GM12865 (cell line): ENCODE results near the gene CCL25.

Experiments used
- DNase-seq: peaks from one replicate; pipeline ENCODE4 v3.0.0; 2010; ENCODE audit warnings: low read depth
- H3K4me3 ChIP-seq: 2 replicates; pipeline ENCODE4 v1.5.1; 2011; ENCODE audit warnings: mild to moderate bottlenecking, low read depth, low read length, control low read depth
- CTCF ChIP-seq: IDR thresholded peaks from 2 replicates; pipeline ENCODE4 v1.5.1; 2011; ENCODE audit warnings: low read length, control low read depth, low read depth, inconsistent platforms; ENCODE audit not compliant: insufficient read depth; ENCODE audit errors: missing control alignments

Gene CCL25

DNA sequence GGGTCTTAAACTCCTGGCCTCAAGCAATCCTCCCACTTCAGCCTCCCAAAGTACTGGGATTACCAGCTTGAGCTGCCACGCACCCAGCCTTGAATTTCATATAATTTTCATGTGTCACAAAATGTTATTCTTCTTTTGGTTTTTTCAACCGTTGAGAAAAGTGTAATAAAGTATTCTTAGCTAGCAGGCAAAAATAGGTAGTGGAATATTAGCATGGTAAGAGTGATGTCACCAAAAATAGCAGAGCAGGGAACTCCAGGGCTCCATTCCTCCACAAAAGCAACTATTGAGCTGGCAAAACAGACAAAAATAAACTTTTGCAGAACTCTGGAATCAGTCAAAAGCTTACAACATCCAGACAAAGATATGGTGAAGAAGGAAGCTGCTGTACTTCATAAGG is 52.9 kb downstream of the CCL25 start:
- H3K4me3 ChIP-seq: no peak overlapping the region
- no peak for TF ChIP-seq CTCF
- DNase-seq: no peak

GRCh38 chr19:8107301-8107903 is 54.8 kb downstream of the CCL25 start:
- H3K4me3 ChIP-seq: no peak overlapping the region
- no peak for TF ChIP-seq CTCF
- no peak for DNase-seq

GRCh38 chr19:8108560-8109445 is 56.2 kb downstream of the CCL25 start:
- H3K4me3 ChIP-seq: no peak overlapping the region
- DNase-seq: no peak
- no peak for TF ChIP-seq CTCF

DNA sequence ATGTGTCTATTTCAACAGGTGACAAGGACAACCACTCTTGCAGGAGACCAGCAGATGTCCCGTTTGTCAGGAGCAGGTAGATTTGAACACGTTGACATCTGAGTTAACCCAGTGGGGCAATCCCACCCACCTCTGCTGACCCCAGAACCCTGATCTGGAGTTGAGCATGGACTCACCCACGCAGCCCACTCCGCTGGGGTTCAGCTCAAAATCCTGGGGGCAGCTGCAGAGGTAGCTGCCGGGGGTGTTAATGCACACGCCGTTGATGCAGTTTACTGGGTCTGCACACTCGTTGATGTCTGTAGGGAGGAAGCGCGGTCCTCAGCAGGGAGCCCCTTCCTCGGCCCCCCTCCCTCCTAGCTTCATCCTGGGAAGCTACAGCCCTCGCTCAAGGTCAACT is 56.9 kb downstream of the CCL25 start:
- TF ChIP-seq CTCF: no peak
- DNase-seq: no peak
- H3K4me3 ChIP-seq: no peak overlapping the region

DNA sequence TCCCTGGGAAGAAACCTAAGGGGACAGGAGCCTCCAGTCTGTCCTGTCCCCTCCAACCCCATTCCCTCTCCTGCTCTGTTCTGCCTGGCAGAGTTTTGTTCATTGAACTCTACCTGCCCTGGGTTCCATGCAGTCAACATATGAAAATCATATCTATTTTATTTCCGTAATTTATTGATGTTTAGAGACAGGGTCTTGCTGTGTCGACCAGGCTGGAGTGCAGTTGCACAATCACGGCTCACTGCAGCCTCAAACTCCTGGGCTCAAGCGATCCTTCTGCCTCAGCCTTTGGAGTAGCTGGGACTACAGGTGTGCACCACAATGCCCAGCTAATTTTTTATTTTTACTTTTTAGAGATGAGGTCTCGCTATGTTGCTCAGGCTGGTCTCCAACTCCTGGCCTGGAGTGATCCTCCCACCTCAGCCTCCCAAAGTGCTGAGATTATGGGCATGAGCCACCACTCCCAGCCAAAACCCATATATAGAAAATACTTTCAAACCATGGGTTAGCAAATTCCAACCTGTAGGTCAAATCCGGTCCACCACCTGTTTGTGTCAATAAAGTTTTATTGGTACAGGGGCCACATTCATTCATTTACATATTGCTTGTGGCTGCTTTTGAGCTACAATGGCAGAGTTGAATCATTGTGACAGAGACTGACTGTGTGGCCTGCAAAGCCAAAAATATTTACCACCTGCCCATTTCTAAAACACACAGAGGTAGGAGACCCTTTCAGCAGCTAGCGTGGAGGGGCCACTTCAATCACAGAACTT is 57.5 kb downstream of the CCL25 start:
- no peak for TF ChIP-seq CTCF
- no peak for DNase-seq
- H3K4me3 ChIP-seq: no peak overlapping the region

- TF ChIP-seq CTCF: no peak
Observed at GRCh38 chr19:8110931-8111330, 58.4 kb downstream of the CCL25 start.

More at GRCh38 chr19:8110931-8111330, 58.4 kb downstream of the CCL25 start:
- DNase-seq: no peak
- H3K4me3 ChIP-seq: no peak overlapping the region
